AG09309 (cell line): ENCODE measurements around the gene FKBP1A.

Experiments used
- DNase-seq: peaks from one replicate; pipeline ENCODE4 v3.0.0-alpha.2; 2010; ENCODE audit warnings: low read depth
- H3K4me3 ChIP-seq: 2 replicates; pipeline ENCODE4 v1.5.1; 2011; ENCODE audit warnings: mild to moderate bottlenecking, low read depth, low read length, moderate library complexity; ENCODE audit not compliant: control insufficient read depth
- TF ChIP-seq, protein P1 (sequence below): IDR thresholded peaks from 2 replicates; pipeline ENCODE4 v1.5.1; 2011; ENCODE audit warnings: mild to moderate bottlenecking, low read depth, low read length, inconsistent platforms; ENCODE audit not compliant: insufficient read depth, control insufficient read depth; ENCODE audit errors: missing control alignments

FKBP1A gene

DNA sequence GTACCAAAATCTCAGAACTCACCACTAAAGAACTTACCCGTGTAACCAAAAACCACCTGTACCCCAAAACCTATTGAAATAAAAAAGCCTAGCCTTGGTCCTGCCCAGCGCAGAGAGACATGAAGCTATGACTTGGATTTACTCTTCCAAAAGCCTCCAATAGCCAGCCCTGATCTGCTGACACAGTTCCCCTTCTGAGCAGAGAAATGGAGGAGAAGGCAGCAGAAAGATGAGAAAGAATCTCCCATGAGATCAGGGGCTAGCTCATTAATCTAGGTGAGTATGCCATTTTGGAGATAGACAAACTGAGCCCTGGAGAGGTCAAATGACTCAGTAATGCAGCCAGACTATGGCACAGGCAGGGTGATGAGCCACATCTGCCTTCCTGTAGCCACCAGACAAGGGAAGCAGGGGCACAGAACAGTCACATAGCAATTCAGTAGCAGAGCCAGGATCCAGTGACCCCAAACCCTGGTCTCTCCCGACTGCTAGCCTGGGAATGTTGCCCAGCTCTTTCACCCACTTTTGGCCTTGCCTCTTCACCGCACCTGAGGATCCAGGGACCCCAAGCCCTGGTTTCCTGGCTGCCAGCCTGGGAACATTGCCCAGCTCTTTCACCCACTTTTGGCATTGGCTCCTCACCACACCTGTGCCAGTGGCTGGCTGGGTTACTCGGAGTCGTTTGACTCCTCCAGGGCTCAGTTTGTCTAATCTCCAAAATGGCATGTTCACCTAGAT lies 56.7 kb downstream of the FKBP1A start:
- TF ChIP-seq, protein P1, sequence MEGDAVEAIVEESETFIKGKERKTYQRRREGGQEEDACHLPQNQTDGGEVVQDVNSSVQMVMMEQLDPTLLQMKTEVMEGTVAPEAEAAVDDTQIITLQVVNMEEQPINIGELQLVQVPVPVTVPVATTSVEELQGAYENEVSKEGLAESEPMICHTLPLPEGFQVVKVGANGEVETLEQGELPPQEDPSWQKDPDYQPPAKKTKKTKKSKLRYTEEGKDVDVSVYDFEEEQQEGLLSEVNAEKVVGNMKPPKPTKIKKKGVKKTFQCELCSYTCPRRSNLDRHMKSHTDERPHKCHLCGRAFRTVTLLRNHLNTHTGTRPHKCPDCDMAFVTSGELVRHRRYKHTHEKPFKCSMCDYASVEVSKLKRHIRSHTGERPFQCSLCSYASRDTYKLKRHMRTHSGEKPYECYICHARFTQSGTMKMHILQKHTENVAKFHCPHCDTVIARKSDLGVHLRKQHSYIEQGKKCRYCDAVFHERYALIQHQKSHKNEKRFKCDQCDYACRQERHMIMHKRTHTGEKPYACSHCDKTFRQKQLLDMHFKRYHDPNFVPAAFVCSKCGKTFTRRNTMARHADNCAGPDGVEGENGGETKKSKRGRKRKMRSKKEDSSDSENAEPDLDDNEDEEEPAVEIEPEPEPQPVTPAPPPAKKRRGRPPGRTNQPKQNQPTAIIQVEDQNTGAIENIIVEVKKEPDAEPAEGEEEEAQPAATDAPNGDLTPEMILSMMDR = no peak
- no peak overlapping the region for H3K4me3 ChIP-seq
- DNase-seq = no peak

DNA sequence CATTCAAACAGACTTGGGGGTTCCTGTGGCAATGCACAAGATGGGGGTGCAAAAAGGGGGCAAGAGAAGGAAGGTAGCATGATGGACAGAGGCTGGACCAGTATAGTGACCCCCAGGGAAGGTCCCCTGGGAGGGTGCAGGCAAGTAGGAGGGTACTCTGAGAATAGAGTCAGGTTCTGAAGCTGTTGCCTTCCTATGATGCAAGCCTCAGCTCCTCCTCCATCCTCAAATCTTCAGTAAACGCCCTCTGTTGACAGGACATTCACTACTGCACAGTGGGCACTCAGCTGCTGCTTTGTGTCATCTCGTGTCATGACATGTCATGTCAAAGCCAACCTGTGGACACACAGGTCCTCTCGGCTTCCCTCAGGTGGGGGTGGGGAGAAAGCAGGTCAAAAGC lies 58.1 kb downstream of the FKBP1A start:
- TF ChIP-seq, protein P1 = peak; percentile 6
- no peak for DNase-seq
- no peak overlapping the region for H3K4me3 ChIP-seq

DNA sequence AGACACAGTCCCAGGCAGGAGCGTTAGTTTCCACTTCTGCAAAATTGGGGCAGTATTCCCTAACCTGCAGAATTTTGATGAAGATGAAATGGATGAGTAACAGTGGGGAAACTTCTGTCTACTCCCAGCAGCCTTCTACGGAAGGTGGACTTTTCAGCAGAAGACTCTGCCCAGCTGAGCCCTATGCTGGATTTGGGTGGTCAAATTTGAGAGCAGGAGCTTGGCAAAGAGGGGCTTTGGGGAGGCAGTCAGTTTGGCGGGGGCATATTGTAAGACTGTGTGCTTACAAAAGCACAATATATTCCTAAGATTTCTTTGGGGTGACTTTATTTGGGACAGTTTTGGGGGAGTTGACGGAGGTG lies 58.5 kb downstream of the FKBP1A start:
- TF ChIP-seq, protein P1 = no peak

DNA sequence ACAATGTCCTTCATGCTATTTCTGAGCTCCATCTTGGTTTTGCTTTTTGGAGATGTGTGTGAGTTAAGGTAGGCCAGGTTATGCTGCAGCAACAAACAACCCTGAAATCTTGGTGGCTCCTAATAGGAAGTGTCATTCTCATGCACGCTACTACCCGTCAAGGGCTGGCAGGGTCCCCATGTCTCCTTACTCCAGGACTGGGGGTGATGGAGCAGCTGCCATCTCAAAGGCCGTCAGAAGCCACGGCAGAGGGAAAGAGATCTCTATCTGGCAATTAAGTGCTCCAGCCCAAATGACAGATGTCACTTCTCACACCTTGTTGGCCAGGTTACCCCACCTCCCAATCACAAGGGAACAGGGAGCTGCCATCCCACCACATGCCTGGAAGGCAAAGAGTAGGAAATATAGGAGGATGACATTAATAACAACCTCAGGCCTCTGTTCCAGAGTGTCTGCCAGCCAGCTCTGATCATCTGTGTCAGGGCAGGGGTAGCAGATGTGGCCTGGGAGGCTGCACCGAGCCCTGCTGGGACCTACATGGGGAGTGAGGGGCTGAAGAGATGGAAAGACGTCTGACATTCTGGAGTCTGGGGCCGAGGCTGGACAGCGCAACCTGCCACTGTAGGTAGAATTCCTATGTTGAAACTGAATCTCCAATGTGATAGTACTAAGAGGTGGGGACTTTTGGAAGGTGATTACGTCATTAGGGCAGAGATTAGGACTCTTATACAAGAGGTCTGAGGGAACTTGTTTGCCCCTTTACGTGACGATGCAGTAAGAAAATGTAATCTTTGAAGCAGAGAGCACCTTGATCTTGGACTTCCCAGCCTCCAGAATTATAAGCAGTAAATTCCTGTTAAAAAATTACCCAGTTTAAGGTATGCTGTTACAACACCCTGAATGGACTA lies 59.1 kb downstream of the FKBP1A start:
- no peak for DNase-seq
- TF ChIP-seq, protein P1 = no peak
- no peak overlapping the region for H3K4me3 ChIP-seq

More for the DNA sequence above, 58.5 kb downstream of the FKBP1A start:
- no peak overlapping the region for H3K4me3 ChIP-seq
- DNase-seq = no peak

DNA sequence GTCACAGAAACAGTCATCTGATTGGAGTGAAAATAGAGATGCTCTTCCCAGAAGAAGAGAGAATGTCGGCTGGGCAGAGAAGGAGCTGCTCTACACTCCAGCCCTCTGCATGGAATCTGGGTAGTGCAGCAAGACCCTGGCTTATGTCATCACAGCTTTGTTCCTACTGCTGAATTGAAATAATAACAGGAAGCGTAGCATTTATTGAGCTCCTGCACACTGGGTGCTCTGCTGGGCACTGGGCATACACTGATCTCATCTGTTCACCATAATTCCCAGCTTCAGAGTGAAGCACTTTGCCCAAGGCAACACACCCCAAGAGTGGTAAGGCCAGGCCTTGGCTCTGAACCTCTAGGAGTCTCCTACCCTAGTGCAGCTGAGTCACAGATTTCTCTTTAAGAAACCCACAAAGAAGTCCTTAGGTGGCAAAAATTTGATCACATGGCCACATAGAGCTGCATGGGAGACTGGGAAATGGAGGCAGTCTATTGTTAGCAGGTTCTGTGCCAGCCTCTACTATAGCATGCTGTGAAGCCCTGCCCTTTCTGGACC lies 60.0 kb downstream of the FKBP1A start:
- H3K4me3 ChIP-seq = no peak overlapping the region
- TF ChIP-seq, protein P1 = no peak
- no peak for DNase-seq

DNA sequence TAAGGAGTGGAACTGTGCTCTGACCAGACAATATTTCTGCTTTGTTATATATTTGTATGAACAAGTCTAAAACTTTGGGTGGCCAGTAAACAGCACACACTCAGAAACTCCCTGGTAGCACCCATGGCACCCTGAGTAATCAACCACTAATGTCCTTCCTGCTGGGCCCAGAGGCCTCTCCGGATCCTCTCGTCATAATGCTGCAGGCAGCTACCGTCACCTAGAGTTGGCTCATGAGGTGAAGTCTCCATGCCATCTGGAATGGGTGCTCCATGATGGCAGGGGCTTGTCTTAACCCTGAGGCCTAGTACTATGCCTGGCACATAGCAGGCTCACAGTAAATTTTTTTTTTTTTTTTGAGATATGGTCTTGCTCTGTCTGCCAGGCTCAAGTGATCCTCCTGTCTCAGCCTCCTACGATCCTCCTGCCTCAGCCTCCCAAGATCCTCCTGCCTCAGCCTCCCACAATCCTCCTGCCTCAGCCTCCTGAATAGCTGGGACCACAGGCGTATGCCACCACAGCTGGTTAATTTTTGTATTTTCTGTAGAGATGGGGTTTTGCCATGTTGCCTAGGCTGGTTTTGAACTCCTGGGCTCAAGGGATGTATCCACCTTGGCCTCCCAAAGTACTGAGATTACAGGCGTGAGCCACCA lies 60.9 kb downstream of the FKBP1A start:
- TF ChIP-seq, protein P1 = no peak
- no peak for DNase-seq

More for the DNA sequence above, 60.9 kb downstream of the FKBP1A start:
- H3K4me3 ChIP-seq = no peak overlapping the region
